HCT116 (cell line): ENCODE results near the gene ARMC2. TPM values are rescaled to one million over a fixed set of nuclear protein-coding genes. Genes with fewer than 3 reads are reported as not detected.

Experiments
- ATAC-seq: fragments of 200-7000 bp; cut with Tn5 transposase; 2 replicates; pipeline ENCODE4 v1.9.1; 2020; ENCODE audit warnings: mild to moderate bottlenecking, moderate library complexity
- BruUV-seq: library from RNA; stranded (reverse); fragments of 400-500 nt; replicated peaks from 2 replicates; lab custom pipeline; 2021; lab: Mats Ljungman, UMichigan
- CTCF ChIA-PET: fragments of 300-600 bp; sonication (Branson Sonifier 250); formaldehyde crosslinking; loops from one replicate; lab custom pipeline; 2021; ENCODE audit warnings: antibody characterized with exemption; lab: Charles Lee
- POLR2A ChIA-PET: fragments of 300-600, 350-600 bp; sonication (Branson Sonifier 250); formaldehyde crosslinking; loops from one replicate; lab custom pipeline; 2021; ENCODE audit warnings: antibody characterized with exemption; lab: Charles Lee
- RAD21 ChIA-PET, 2 experiments: fragments of 300-600 bp; sonication (Branson Sonifier 250); formaldehyde crosslinking; loops; one replicate each; lab custom pipeline; 2023; ENCODE audit warnings: low total read pairs in 2 of 2; ENCODE audit not compliant: uncharacterized antibody in 2 of 2, unreplicated experiment in 2 of 2, low non-redundant PET in 1 of 2; lab: Charles Lee
- DNase-seq: peaks from one replicate; pipeline ENCODE4 v3.0.0-alpha.2; 2010; ENCODE audit warnings: low read depth, low spot score
- H2AFZ ChIP-seq: fragments of 200-600 bp; shearing (Covaris generic), sonication (generic); 2 replicates; pipeline ENCODE4 v1.6.1; 2017; ENCODE audit warnings: low read depth, mixed run types, mixed read lengths, antibody characterized with exemption, low read length; ENCODE audit not compliant: poor library complexity, severe bottlenecking
- H3K27ac ChIP-seq: 2 replicates; pipeline ENCODE4 v1.5.1; 2012; ENCODE audit warnings: low read depth, low read length
- H3K27me3 ChIP-seq: fragments of 200-600 bp; sonication (generic); 2 replicates; pipeline ENCODE4 v1.6.1; 2016; ENCODE audit warnings: mixed run types, low read length, mixed read lengths; ENCODE audit not compliant: insufficient read depth
- H3K36me3 ChIP-seq, 2 experiments: fragments of 200-500 bp in 1 of 2; fragments of 200-600 bp in 1 of 2; sonication (Bioruptor generic) in 1 of 2; sonication (generic) in 1 of 2; 2 replicates each; pipeline versions ENCODE4 v1.5.1 to v1.6.1; 2014 to 2016; ENCODE audit warnings: low read length in 2 of 2, inconsistent platforms in 1 of 2, mixed read lengths in 1 of 2, mixed run types in 1 of 2; ENCODE audit not compliant: insufficient read depth in 2 of 2, control insufficient read depth in 1 of 2
- H3K4me1 ChIP-seq, 2 experiments: fragments of 200-600 bp in 1 of 2; sonication (generic) in 1 of 2; 2 replicates each; pipeline versions ENCODE4 v1.5.1 to v1.6.1; 2012 to 2017; ENCODE audit warnings: low read length in 2 of 2, inconsistent platforms in 1 of 2, mild to moderate bottlenecking in 1 of 2, mixed read lengths in 1 of 2, mixed run types in 1 of 2, moderate library complexity in 1 of 2; ENCODE audit not compliant: insufficient read depth in 2 of 2, control insufficient read depth in 1 of 2
- H3K4me2 ChIP-seq: fragments of 200-600 bp; sonication (generic); 2 replicates; pipeline ENCODE4 v1.6.1; 2017; ENCODE audit warnings: mixed run types, low read length, mixed read lengths
- H3K4me3 ChIP-seq, 2 experiments: fragments of 200-600 bp in 1 of 2; sonication (generic) in 1 of 2; replicated peaks in 1 of 2; 2 replicates each; pipeline ENCODE4 v1.5.1; 2011 to 2016; ENCODE audit warnings: low read length in 2 of 2, control low read depth in 1 of 2, low read depth in 1 of 2, mild to moderate bottlenecking in 1 of 2, mixed read lengths in 1 of 2, mixed run types in 1 of 2
- H3K79me2 ChIP-seq: fragments of 200-600 bp; sonication (generic); 2 replicates; pipeline ENCODE4 v1.6.1; 2017; ENCODE audit warnings: mild to moderate bottlenecking, mixed run types, low read length, moderate library complexity, mixed read lengths; ENCODE audit not compliant: insufficient read depth
- H3K9ac ChIP-seq: fragments of 200-600 bp; sonication (generic); 2 replicates; pipeline ENCODE4 v1.6.1; 2016; ENCODE audit warnings: low read length, mixed read lengths
- H3K9me2 ChIP-seq: fragments of 200-600 bp; sonication (generic), shearing (Covaris generic); 2 replicates; pipeline ENCODE4 v1.6.1; 2017; ENCODE audit warnings: mixed run types, mild to moderate bottlenecking, moderate library complexity; ENCODE audit not compliant: insufficient read depth
- H3K9me3 ChIP-seq, 2 experiments: fragments of 200-500 bp in 1 of 2; fragments of 200-600 bp in 1 of 2; sonication (Bioruptor generic) in 1 of 2; sonication (generic) in 1 of 2; 2 replicates each; pipeline ENCODE4 v1.6.1; 2014 to 2017; ENCODE audit warnings: low read length in 2 of 2, mixed read lengths in 2 of 2, inconsistent platforms in 1 of 2, low read depth in 1 of 2, mild to moderate bottlenecking in 1 of 2, mixed run types in 1 of 2, moderate library complexity in 1 of 2; ENCODE audit not compliant: control insufficient read depth in 1 of 2, insufficient read depth in 1 of 2
- H4K20me1 ChIP-seq: fragments of 200-600 bp; sonication (generic), shearing (Covaris generic); 2 replicates; pipeline ENCODE4 v1.6.1; 2017; ENCODE audit warnings: mixed run types, mild to moderate bottlenecking, moderate library complexity; ENCODE audit not compliant: insufficient read depth
- CBX3 ChIP-seq: IDR thresholded peaks from 2 replicates; pipeline ENCODE4 v1.6.1; 2012; ENCODE audit warnings: low read depth
- CEBPB ChIP-seq: IDR thresholded peaks from 2 replicates; pipeline ENCODE4 v1.6.1; 2012; ENCODE audit warnings: low read depth
- EGR1 ChIP-seq: IDR thresholded peaks from 2 replicates; pipeline ENCODE4 v1.6.1; 2012; ENCODE audit warnings: low read depth
- EZH2phosphoT487 ChIP-seq: fragments of 200-600 bp; IDR thresholded peaks from 2 replicates; pipeline ENCODE4 v1.6.1; 2018; ENCODE audit warnings: antibody characterized with exemption, borderline replicate concordance
- MAX ChIP-seq: IDR thresholded peaks from 2 replicates; pipeline ENCODE4 v1.6.1; 2012
- POLR2A ChIP-seq: IDR thresholded peaks from 2 replicates; pipeline ENCODE4 v1.7.0; 2011; ENCODE audit warnings: borderline replicate concordance; ENCODE audit not compliant: insufficient read depth, insufficient read length; ENCODE audit errors: extremely low read depth
- POLR2AphosphoS5 ChIP-seq: IDR thresholded peaks from 2 replicates; pipeline ENCODE4 v1.6.1; 2011; ENCODE audit warnings: mild to moderate bottlenecking, low read depth, low read length, moderate library complexity
- RAD21 ChIP-seq: IDR thresholded peaks from 2 replicates; pipeline ENCODE4 v1.6.1; 2012; ENCODE audit warnings: low read depth, mild to moderate bottlenecking
- REST ChIP-seq: IDR thresholded peaks from 2 replicates; pipeline ENCODE4 v1.6.1; 2012; ENCODE audit warnings: low read depth
- SIN3A ChIP-seq: IDR thresholded peaks from 2 replicates; pipeline ENCODE4 v1.6.1; 2012; ENCODE audit warnings: low read depth
- SP1 ChIP-seq: IDR thresholded peaks from 2 replicates; pipeline ENCODE4 v1.6.1; 2012; ENCODE audit warnings: low read depth
- TCF7L2 ChIP-seq: IDR thresholded peaks from 2 replicates; pipeline ENCODE4 v1.7.0; 2011; ENCODE audit warnings: borderline replicate concordance, inconsistent platforms; ENCODE audit not compliant: insufficient read depth, insufficient read length; ENCODE audit errors: extremely low read depth
- ZBTB33 ChIP-seq: IDR thresholded peaks from 2 replicates; pipeline ENCODE4 v1.6.1; 2011; ENCODE audit warnings: mild to moderate bottlenecking, low read length, moderate library complexity; ENCODE audit not compliant: insufficient replicate concordance; ENCODE audit errors: extremely low read depth
- ZNF274 ChIP-seq: fragments of 200-500 bp; sonication (Bioruptor generic); IDR thresholded peaks from 2 replicates; pipeline ENCODE4 v1.6.1; 2014; ENCODE audit warnings: mild to moderate bottlenecking, low read depth, low read length, inconsistent platforms
- intact Hi-C: fragments of 100-400 bp; cut with micrococcal nuclease; formaldehyde crosslinking; loops from 2 replicates; pipeline ENCODE4 v1.10.0; 2022
- total RNA-seq: library from RNA; stranded (reverse); gene quantifications from one replicate; pipeline ENCODE4 v1.2.1, GENCODE V29; 2021; ENCODE audit not compliant: unreplicated experiment

Gene ARMC2
- total RNA-seq, 1 experiment from 2014 or later, result 3.6 TPM

- TF ChIP-seq REST, result no peak
- TF ChIP-seq EGR1, result no peak
- TF ChIP-seq MAX, result no peak
- TF ChIP-seq RAD21, result no peak
- no peak for TF ChIP-seq POLR2A
- TF ChIP-seq CBX3, result no peak
- TF ChIP-seq CEBPB, result no peak
- no peak for TF ChIP-seq SIN3A
These were observed 98.5 kb downstream of the ARMC2 start (continued) for GRCh38 chr6:108946695-108947094.

GRCh38 chr6:108947114-108947854 is 99.1 kb downstream of the ARMC2 start:
- no peaks in the 10 kb centered on the region for H3K4me1 ChIP-seq
- intact Hi-C loops, result no loop called here
- TF ChIP-seq SIN3A (no peak), SP1 (no peak), POLR2AphosphoS5 (no peak), EZH2phosphoT487 (no peak), TCF7L2 (no peak), MAX (no peak), REST (no peak), ZNF274 (no peak), ZBTB33 (no peak), POLR2A (no peak)

More at GRCh38 chr6:108947114-108947854, 99.1 kb downstream of the ARMC2 start:
- H3K9me2 ChIP-seq, result no peaks in the 10 kb centered on the region
- no peak for DNase-seq
- no peaks in the 10 kb centered on the region for H3K36me3 ChIP-seq
- ChIA-PET RAD21 (no interaction called here), CTCF (interaction anchor here (0.7 kb wide), 1 partner anchor 1351 kb away, joined by 4 read pairs; no protein-coding TSS in a partner anchor), POLR2A (no interaction called here)
- H3K79me2 ChIP-seq, result no peaks in the 10 kb centered on the region
- BruUV-seq, result no TSS peak
- H4K20me1 ChIP-seq, result no peaks in the 10 kb centered on the region
- H2AFZ ChIP-seq, result no peak overlapping the region
- no peaks in the 10 kb centered on the region for H3K9me3 ChIP-seq
- H3K4me2 ChIP-seq, result no peak overlapping the region
- ATAC-seq, result no peak
- H3K27me3 ChIP-seq, result no peaks in the 10 kb centered on the region
- no peak overlapping the region for H3K4me3 ChIP-seq
- no peak overlapping the region for H3K9ac ChIP-seq
- no peak overlapping the region for H3K27ac ChIP-seq
